ENCODE results near the gene TMEM38A.
"Not testable (repeated sequence)": the region's sequence is repeated elsewhere in the genome, so short reads cannot be mapped to it uniquely, and the experiment has no call there.

Gene TMEM38A

GRCh38 chr19:16721051-16721450 lies 60.1 kb downstream of the TMEM38A start:
- ChIA-PET POLR2A (no interaction called here), CTCF (no interaction called here)
- no peak for DNase-seq (ENCODE audit: extremely low spot score)
- TF ChIP-seq CTCF (IDR thresholded peaks at IDR 0.05; ENCODE audit: control extremely low read depth, extremely low read depth, low read depth, missing control alignments): no peak

- no peak for TF ChIP-seq CTCF (IDR thresholded peaks at IDR 0.05; ENCODE audit: control extremely low read depth, extremely low read depth, low read depth, missing control alignments)
- ChIA-PET CTCF (interaction anchor here (0.6 kb wide), 1 partner anchor 1909 kb away, joined by 5 read pairs; no protein-coding TSS in a partner anchor), POLR2A (no interaction called here)
- DNase-seq (ENCODE audit: extremely low spot score): no peak
These were observed 61.7 kb downstream of the TMEM38A start for GRCh38 chr19:16722591-16722990.

- ChIA-PET POLR2A (no interaction called here), CTCF (interaction anchor here (0.9 to 4.0 kb wide), 2 partner anchors 12 kb away, joined by 3 to 28 read pairs; no protein-coding TSS in a partner anchor)
- no peak for TF ChIP-seq CTCF (IDR thresholded peaks at IDR 0.05; ENCODE audit: control extremely low read depth, extremely low read depth, low read depth, missing control alignments)
- DNase-seq (ENCODE audit: extremely low spot score): no peak
These were observed 66.0 kb downstream of the TMEM38A start for GRCh38 chr19:16726916-16727315.

- DNase-seq (ENCODE audit: extremely low spot score); CTCF ChIA-PET; POLR2A ChIA-PET: not testable (repeated sequence)
These were observed 74.8 kb downstream of the TMEM38A start for GRCh38 chr19:16735650-16736266.

GRCh38 chr19:16736709-16737108 lies 75.8 kb downstream of the TMEM38A start:
- no peak for DNase-seq (ENCODE audit: extremely low spot score)
- TF ChIP-seq CTCF (IDR thresholded peaks at IDR 0.05; ENCODE audit: control extremely low read depth, extremely low read depth, low read depth, missing control alignments): no peak
- ChIA-PET CTCF (no interaction called here), POLR2A (no interaction called here)

GRCh38 chr19:16737911-16738310 lies 77.0 kb downstream of the TMEM38A start:
- CTCF ChIA-PET: no interaction called here
- POLR2A ChIA-PET: no interaction called here
- DNase-seq (ENCODE audit: extremely low spot score): no peak
- TF ChIP-seq CTCF (IDR thresholded peaks at IDR 0.05; ENCODE audit: control extremely low read depth, extremely low read depth, low read depth, missing control alignments): no peak

GRCh38 chr19:16739546-16739945 lies 78.6 kb downstream of the TMEM38A start:
- no peak for TF ChIP-seq CTCF (IDR thresholded peaks at IDR 0.05; ENCODE audit: control extremely low read depth, extremely low read depth, low read depth, missing control alignments)
- no peak for DNase-seq (ENCODE audit: extremely low spot score)
- ChIA-PET POLR2A (no interaction called here), CTCF (no interaction called here)

All from GM10248 (cell line).